Limb (tissue), 2 donors: ENCODE measurements around the gene CDK5RAP1.
A peak's percentile ranks its signal among the peaks of the same experiment; 100 is the strongest.
"Not testable (repeated sequence)": the region's sequence is repeated elsewhere in the genome, so short reads cannot be mapped to it uniquely, and the experiment has no call there.

Experiments used
- DNase-seq, 2 donors: peaks; one replicate each; pipeline ENCODE4 v3.0.0-alpha.2; 2016; ENCODE audit errors: extremely low spot score in 2 of 2

CDK5RAP1 gene

DNA sequence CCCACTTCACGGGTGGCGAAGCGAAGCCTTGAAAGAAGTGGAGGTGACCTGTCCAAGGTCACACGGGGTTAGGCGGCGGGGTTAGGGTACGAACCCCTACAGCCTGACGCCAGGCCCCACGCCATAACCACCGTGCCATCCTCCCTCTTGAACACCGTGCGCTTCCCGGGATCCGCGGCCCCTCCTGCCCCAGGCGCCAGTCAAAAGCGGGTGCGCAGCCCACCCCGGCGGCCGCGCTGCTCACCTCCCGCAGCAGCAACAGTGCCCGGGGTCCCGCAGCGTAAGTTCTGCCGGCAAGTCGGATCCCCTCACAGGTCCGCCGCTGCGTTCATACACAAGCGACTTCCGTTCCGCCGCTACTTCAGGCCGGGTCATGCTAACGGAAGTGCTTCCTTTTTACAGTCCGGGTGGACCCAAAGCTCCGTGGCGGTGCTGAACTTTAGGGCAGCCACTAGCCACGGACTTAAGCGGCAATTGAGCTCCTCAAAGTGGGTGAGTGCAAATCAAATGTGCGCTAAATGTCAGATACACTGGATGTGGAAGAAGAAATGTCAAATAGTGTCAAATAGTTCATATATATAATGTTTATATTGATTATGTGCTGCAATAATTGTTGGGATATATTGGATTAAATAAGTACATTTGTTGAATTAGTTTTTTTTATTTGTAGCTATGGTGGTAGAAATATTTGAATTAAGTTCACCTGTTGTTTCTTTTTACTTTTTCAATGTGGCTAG is at the start of gene CDK5RAP1:
CDK5RAP1 (minus strand) TSS at position 336 of the 737 bp plus-strand sequence. CDS start 4,455 bp downstream, outside the sequence.
- peak; percentile 86 to 90 for DNase-seq

GRCh38 chr20:33450867-33451266 is 49.5 kb upstream of the CDK5RAP1 start:
- DNase-seq = no peak

GRCh38 chr20:33445881-33446625 is 44.7 kb upstream of the CDK5RAP1 start:
- no peak for DNase-seq

- no peak for DNase-seq
Measured at GRCh38 chr20:33444797-33445560, 43.7 kb upstream of the CDK5RAP1 start.

DNA sequence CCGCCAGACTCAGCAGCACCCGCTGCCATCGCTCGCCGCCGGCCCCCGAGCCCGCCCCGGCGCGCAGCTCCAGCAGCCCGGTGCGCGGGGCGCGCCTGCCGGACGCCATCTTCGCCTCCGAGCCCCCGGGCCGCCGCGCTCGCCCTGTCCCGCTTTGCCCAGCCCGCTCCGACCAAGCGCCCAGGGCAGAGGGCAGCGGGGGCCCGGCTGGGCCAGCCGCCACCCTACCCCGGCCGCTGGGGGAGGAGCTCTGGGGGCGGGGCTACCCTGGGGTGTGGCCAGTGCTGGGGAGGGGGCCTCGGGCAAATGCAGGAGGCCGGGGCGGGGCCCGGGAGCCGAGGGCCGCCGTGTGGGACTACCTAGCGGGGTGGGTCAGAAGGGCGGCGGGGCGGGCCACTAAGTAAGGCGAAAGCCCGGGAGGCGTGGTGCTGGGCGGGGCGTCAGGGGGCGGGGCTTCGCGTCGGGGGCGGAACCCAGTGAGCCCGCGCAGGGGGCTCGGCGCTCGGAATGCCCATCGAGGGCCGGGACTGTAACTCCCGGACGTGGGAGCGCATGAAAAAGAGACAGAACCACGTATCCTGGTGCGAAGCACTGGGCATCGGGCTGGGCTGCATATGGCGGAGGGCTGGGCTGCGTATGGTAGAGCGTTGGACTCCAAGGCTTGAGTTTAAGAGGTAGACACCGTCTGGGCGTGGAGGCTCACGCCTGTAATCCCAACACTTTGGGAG is 42.4 kb upstream of the CDK5RAP1 start, which contains the start of gene SNTA1:
SNTA1 (minus strand) TSS at position 252 of the 728 bp plus-strand sequence; CDS start at position 109, 143 bp downstream.
- DNase-seq = peak; percentile 75 to 91

GRCh38 chr20:33443006-33443511 is 41.7 kb upstream of the CDK5RAP1 start:
- peak in 1 of 2 donors; percentile 70 for DNase-seq

DNA sequence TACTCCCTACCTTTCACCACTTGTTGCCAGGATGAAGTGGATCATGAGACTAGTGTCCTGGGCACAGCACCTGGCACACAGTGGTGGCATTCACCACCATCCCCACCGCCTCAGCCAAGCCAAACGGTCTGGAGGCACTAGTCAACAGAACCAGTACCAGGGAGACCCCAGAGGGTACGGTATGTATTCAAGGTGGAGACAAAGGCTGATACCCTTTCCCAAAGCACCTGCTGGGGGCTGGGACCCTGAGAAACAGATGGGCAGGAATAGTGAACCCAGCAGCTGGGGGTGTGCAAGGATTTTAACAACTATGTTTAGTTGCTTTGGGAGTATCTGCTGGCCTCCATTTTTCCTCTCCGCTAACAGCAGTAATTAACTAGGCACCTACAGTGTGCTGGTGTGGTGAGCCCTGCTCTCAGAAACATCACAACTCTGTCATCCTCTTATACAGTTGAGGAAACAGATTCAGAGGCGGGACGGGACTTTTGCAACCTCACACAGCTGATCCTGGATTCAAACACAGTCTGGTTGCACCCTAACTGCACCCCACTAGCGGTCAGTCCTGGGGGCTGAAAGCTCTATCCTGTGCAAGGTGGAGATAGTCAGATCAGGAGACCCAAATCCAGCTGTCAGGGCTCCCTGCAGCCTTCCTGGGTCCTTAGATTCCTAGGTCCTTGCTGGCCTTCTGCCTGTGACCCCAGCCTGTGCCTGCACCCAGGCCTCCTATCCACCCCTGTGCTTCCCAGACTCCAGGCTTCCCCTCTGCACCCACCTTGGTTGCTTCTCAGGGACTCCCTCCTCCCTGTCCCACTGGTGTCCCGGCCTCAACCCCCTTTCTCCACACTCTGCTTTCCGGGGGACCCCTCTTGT is 41.1 kb upstream of the CDK5RAP1 start:
- no peak for DNase-seq

DNA sequence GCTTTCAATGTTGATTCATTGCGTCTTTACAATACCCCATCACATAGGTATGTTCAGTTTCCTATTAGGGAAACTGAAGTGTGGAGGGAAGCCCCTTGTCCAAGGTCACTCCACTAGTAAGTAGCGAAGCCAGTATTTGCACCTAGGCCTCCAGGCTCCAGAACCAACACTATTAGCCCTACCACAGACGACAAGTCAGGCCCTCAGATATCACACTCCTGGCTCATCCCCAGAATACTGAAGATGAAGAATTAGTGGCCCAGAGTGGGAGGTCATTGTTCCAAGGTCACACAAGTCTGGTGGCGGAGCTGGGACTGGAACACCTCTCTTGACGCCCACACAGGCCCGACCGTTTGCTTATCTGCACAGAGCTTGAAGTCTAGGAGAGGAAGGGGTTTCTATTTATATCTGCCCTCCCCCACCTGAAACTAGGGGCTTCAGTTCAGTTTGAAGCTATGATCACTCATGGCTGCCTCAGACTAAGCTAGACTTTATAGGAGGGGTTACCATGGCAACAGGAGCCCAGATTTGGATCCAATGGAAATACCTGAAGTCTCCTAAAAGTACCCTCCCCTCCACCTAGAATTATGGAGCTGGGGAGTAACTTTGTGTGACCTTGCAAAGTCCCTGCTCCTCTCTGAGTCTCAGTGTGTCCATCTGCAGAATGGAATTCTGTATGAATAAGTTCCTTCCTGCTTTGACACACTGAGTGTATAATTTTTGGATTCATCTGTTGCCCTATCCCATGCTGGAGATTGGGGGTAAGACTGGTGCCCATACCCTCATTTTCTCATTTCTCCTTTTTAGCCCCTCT is 40.0 kb upstream of the CDK5RAP1 start:
- DNase-seq = no peak

GRCh38 chr20:33440562-33440961 is 39.2 kb upstream of the CDK5RAP1 start:
- DNase-seq = not testable (repeated sequence)

- no peak for DNase-seq
Measured at GRCh38 chr20:33438481-33438880, 37.2 kb upstream of the CDK5RAP1 start.

DNA sequence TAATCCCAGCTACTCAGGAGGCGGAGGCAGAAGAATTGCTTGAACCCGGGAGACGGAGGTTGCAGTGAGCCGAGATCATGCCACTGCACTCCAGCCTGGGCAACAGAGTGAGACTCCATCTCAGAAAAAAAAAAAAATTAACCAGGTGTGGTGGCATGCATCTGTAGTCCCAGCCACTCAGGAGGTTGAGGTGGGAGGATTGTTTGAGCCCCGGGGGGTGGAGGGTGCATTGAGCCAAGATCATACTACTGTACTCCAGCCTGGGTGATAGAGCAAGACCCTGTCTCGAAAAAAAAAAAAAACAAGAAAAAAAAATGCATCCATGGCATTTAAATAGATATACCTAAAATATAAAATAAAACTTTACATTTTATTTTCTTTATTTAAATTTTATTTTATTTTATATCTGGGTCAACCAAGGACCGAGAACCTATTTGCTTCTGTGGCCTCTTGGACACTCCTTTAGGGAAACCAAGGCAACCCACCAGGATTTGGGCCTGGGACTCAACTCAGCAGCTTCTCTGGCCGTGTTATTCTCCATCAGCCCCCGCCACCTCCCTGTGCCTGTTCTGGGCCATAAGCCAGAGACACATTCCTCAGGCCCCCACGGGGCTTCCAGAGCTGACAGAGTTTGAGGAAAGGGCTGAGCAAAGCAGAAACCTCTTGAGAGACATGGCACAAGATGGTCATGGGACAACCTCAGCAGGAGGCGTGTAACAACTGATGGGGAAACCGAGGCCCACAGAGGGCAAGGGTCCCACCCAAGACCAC is 36.0 kb upstream of the CDK5RAP1 start:
- DNase-seq = peak in 1 of 2 donors; percentile 80

GRCh38 chr20:33434434-33434833 is 33.1 kb upstream of the CDK5RAP1 start:
- no peak for DNase-seq

- DNase-seq = no peak
Measured at GRCh38 chr20:33433465-33434234, 32.3 kb upstream of the CDK5RAP1 start.

DNA sequence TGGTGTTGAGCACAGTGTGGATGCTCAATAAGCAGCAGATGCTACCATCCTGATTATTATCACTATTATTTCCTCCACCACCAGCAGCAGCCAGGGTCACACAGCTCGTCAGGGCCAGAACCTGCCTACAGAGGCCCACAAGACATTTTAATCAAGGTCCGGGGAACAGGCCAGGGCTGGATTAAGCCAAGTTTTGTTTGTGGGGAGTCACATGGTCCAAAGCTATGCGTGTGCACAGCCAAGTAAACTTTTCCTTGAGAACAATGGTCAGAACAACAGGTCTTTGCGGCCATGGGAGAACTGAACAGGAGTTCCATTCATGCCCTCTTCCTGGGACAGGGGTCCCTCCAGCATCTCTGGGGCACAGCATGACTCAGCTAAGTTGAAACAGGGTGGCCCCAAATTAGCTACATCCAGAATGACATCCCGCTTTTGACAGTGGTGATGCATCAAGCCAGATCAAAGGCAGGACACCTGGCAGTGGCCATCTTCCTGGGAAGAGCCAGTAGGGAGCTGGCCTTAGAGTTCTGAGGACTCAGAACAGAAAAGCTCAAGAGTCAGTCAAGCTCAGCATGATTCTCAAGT is 30.6 kb upstream of the CDK5RAP1 start:
- DNase-seq = no peak

DNA sequence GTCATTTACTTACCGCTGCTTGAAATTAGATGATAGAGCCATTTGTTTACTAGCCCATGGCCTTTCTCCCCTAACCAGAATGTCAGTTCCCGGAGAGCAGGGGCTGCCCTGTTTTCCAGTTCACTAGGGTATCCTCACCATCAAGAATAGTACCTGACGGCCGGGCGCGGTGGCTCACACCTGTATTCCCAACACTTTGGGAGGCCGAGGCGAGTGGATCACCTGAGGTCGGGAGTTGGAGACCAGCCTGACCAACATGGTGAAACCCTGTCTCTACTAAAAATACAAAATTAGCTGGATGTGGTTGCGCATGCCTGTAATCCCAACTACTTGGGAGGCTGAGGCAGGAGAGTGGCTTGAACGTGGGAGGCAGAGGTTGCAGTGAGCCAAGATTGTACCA is 22.6 kb upstream of the CDK5RAP1 start:
- not testable (repeated sequence) for DNase-seq

DNA sequence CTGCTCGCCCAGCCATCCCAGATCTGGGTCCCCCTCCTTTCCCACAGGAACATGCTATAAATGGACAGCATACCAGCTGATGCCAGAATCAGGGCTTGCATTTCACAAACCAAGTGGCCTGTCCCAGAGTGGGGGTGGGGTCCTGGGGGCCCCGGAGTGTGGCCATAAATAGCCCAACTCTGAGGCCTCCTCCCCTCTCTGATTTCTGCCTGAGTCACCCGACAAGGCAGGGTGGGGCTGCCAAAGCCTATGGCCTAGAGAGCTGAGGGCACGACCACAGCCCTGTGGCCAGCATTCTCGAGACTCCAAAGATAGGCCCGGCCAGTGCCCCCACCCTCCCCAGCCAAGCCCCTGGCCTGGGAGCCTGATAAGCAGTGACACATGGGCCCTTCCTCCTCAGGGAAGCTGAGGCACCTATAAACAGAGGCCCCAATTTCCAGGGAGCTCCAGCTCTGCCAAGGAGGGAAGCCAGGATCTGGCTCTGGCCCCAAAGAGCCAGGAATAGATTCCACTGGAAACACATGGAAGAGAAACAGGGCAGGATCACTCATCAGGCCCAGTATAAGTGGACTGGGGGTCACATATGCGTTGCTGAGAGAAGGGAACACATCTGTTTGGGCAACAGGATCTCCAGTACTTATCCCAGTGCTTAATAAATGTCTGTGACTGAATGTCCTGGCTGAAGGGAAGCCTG is 22.0 kb upstream of the CDK5RAP1 start:
- peak in 1 of 2 donors; percentile 42 for DNase-seq
